Measurements from ENCODE around the gene ENDOU. TPM values are rescaled to one million over a fixed set of nuclear protein-coding genes. Genes with fewer than 3 reads are reported as not detected.

ENDOU gene
- total RNA-seq, 2 donors from 2014 or later, result 0.49 TPM; not detected in 1

DNA sequence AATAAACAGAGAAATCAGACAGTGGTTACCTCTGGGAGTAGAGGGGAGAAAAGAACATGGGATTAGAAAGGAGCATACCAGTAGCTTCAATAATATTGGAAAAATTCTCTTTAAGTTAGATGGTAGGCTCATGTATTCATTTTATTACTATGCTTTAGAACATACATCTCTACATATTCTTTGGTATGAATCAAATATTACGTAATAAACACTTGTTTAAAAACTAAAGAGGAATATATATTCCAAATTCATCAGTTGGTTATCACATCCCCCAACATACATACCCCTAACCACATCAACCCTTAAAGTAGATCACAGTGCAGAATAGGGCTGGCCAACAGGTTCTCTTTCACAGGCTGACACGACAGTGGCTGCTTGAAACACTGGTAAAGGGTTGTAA lies 25.0 kb downstream of the ENDOU start:
- H3K4me3 ChIP-seq, result no peak overlapping the region
- TF ChIP-seq, protein P1, sequence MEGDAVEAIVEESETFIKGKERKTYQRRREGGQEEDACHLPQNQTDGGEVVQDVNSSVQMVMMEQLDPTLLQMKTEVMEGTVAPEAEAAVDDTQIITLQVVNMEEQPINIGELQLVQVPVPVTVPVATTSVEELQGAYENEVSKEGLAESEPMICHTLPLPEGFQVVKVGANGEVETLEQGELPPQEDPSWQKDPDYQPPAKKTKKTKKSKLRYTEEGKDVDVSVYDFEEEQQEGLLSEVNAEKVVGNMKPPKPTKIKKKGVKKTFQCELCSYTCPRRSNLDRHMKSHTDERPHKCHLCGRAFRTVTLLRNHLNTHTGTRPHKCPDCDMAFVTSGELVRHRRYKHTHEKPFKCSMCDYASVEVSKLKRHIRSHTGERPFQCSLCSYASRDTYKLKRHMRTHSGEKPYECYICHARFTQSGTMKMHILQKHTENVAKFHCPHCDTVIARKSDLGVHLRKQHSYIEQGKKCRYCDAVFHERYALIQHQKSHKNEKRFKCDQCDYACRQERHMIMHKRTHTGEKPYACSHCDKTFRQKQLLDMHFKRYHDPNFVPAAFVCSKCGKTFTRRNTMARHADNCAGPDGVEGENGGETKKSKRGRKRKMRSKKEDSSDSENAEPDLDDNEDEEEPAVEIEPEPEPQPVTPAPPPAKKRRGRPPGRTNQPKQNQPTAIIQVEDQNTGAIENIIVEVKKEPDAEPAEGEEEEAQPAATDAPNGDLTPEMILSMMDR (IDR thresholded peaks at IDR 0.05), result no peak
- no peak for DNase-seq (ENCODE audit: low spot score)
- ATAC-seq (ENCODE audit: insufficient number of reproducible peaks, low FRiP score, low read depth), result no peak
- H3K27ac ChIP-seq, result no peak overlapping the region
- H3K4me1 ChIP-seq (ENCODE audit: control insufficient read depth in 1 of 2, low read depth in 2 of 2), result peaks cover 4 to 12% of the 10 kb centered on the region in 2 donors
- H3K27me3 ChIP-seq (replicated peaks; ENCODE audit: insufficient read depth), result no peaks in the 10 kb centered on the region
- peaks cover 9% of the 10 kb centered on the region for H3K36me3 ChIP-seq
- H3K9me3 ChIP-seq, result no peaks in the 10 kb centered on the region

DNA sequence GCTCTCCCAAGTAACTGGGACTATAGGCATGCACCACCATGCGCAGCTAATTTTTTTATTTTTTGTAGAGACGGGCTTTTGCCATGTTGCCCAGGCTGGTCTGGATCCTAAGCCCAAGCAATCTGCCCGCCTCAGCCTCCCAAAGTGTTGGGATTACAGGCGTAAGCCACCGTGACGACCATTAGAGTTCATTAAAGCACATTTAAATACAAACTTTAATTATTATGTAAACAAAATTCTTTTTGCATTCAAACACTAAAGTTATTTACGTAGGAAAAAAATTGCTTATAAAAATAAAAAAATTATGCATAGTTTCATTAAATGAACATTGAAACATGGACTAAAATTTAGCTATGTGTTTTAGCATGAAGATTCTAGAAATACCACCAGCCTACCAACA lies 26.7 kb downstream of the ENDOU start:
- no peaks in the 10 kb centered on the region for H3K4me1 ChIP-seq (ENCODE audit: control insufficient read depth in 1 of 2, low read depth in 2 of 2)
- ATAC-seq (ENCODE audit: insufficient number of reproducible peaks, low FRiP score, low read depth) (no peak), DNase-seq (ENCODE audit: low spot score) (no peak)
- H3K4me3 ChIP-seq, result no peak overlapping the region
- TF ChIP-seq, protein P1 (IDR thresholded peaks at IDR 0.05), result no peak
- H3K27ac ChIP-seq, result no peak overlapping the region
- H3K9me3 ChIP-seq, result no peaks in the 10 kb centered on the region
- peaks cover 9% of the 10 kb centered on the region for H3K36me3 ChIP-seq
- H3K27me3 ChIP-seq (replicated peaks; ENCODE audit: insufficient read depth), result no peaks in the 10 kb centered on the region

DNA sequence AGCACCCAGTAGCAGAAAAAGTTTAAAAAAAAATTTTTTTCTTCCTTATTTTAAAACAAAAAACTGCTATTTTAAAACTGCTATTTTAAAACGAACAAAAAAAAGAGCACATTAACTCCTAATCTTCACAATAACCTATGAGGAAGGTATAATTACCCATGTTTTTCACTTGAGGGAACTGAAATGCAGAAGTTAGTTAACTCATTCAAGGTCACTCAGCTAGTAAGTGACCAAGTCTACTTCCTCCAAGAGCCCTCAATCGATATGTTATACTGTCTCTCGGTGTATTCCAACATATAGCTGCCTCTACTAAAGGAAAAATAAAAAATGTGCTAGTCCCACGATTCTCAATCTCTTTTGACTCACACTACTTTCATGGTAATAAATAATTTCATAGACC lies 27.2 kb downstream of the ENDOU start:
- TF ChIP-seq, protein P1 (IDR thresholded peaks at IDR 0.05), result no peak
- Histone ChIP-seq H3K27ac (no peak overlapping the region), H3K4me1 (ENCODE audit: control insufficient read depth in 1 of 2, low read depth in 2 of 2) (no peaks in the 10 kb centered on the region), H3K36me3 (peaks cover 13% of the 10 kb centered on the region), H3K9me3 (no peaks in the 10 kb centered on the region), H3K4me3 (no peak overlapping the region), H3K27me3 (replicated peaks; ENCODE audit: insufficient read depth) (no peaks in the 10 kb centered on the region)
- ATAC-seq (ENCODE audit: insufficient number of reproducible peaks, low FRiP score, low read depth) (no peak), DNase-seq (ENCODE audit: low spot score) (no peak)

DNA sequence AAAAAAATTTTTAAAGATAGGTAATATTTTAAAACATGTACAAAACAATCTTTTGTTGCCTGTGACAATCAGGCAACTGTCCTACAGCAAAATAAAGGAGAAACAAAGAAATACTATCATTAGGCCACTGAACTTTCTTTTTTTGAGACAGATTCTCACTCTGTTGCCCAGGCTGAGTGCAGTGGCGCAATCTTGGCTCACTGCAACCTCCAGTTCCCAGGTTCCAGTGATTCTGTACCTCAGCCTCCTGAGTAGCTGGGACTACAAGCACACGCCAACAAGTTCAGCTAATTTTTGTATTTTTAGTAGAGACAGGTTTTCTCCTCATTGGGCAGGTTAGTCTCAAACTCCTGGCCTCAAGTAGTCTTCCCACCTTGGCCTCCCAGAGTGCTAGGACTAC lies 36.1 kb downstream of the ENDOU start:
- Histone ChIP-seq H3K4me1 (ENCODE audit: control insufficient read depth in 1 of 2, low read depth in 2 of 2) (no peaks in the 10 kb centered on the region), H3K9me3 (no peaks in the 10 kb centered on the region), H3K27me3 (replicated peaks; ENCODE audit: insufficient read depth) (no peaks in the 10 kb centered on the region), H3K4me3 (no peak overlapping the region), H3K36me3 (peaks cover 9% of the 10 kb centered on the region), H3K27ac (no peak overlapping the region)
- TF ChIP-seq, protein P1 (IDR thresholded peaks at IDR 0.05), result no peak
- ATAC-seq (ENCODE audit: insufficient number of reproducible peaks, low FRiP score, low read depth) (no peak), DNase-seq (ENCODE audit: low spot score) (no peak)

DNA sequence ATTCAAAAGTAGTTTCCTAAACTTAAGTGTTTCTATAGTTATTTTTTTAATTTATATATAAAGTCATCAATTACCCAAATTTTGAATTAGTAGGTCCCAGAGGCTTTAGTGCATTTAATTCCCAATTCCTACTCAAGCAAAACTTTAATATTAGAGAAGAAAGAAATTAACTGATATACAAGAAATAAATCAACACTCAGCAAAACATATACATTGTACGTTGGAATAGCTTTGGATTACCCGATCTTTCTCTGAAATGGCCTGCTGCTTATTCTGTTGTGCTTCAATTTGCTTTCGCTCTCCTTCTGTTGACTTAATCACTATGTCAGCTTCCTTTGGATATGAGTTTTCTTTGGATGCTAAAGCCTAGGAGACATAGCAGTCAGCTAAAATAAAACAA lies 37.7 kb downstream of the ENDOU start:
- Histone ChIP-seq H3K27ac (no peak overlapping the region), H3K9me3 (no peaks in the 10 kb centered on the region), H3K4me3 (no peak overlapping the region), H3K4me1 (ENCODE audit: control insufficient read depth in 1 of 2, low read depth in 2 of 2) (no peaks in the 10 kb centered on the region), H3K27me3 (replicated peaks; ENCODE audit: insufficient read depth) (no peaks in the 10 kb centered on the region), H3K36me3 (peaks cover 7% of the 10 kb centered on the region)
- no peak for DNase-seq (ENCODE audit: low spot score)
- no peak for ATAC-seq (ENCODE audit: insufficient number of reproducible peaks, low FRiP score, low read depth)
- TF ChIP-seq, protein P1 (IDR thresholded peaks at IDR 0.05), result no peak
